Activated CD4-positive, CD25-positive, alpha-beta regulatory T cell treated with anti-CD3 and anti-CD28 coated beads, Interleukin-2, amount 50 U/mL, for 72 hours (primary cell): Measurements from ENCODE around the gene NKAIN2.

Source experiments
- DNase-seq: peaks from one replicate; pipeline ENCODE4 v3.0.0; 2021

NKAIN2 gene

GRCh38 chr6:123803504-123804013 is at the start of gene NKAIN2:
Gene NKAIN2 (plus strand): TSS chr6:123803865.
- DNase-seq = no peak

GRCh38 chr6:123759472-123759871 is 44.2 kb upstream of the NKAIN2 start:
- no peak for DNase-seq

- DNase-seq = no peak
Measured at GRCh38 chr6:123763904-123764303, 39.8 kb upstream of the NKAIN2 start.

DNA sequence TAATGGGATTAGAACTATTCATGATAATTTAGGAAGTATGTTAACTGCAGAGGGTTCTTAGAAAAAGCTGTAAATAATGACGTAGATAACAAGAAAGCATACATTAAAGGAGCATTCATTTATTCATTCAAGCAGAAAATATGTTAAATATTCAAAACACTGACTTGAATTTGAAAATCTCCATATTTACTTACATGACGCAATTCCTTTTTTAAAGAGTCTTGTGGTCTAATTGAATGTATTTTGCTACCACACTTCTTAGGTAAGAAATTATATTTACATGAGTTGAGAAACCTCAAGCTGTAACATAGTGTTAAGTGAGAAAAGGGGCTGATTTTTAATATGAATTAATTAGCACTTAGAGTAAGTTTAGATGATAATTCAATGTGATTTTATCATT is 38.9 kb upstream of the NKAIN2 start:
- DNase-seq = no peak

- no peak for DNase-seq
Measured at GRCh38 chr6:123768921-123769320, 34.7 kb upstream of the NKAIN2 start.

GRCh38 chr6:123769431-123769830 is 34.2 kb upstream of the NKAIN2 start:
- no peak for DNase-seq

DNA sequence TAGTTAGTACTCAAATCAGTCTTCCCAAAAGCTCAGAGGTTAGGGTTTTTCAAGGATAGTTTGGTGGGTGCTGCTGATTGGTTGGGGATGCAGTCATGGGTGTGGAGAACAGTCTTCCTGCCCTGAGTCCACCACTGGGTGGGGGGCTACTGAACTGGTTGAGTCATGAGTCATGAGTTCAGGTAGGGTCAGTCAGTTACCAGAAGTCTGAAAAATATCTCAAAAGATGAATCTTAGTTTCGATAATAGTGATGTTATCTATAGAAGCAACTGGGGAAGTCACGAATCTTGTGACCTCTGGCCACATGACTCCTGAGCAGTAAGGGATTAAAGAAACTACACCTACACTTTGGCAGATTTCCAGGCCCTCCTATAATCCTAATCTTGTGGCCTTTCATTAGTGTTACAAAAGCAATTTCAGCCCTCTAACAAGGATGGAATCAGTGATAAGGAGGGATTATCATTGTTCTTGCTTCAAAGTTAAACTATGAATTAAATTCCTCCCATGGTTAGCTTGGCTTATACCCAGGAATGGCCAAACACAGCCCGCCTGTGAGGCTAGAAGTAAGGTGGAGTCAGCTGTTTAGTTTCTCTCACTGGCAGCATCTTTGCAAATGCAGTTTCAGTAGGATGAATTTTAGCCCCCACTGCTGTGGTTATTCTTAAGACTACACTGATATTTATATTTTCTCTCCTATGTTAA is 33.3 kb upstream of the NKAIN2 start:
- DNase-seq = no peak

- no peak for DNase-seq
Measured at GRCh38 chr6:123771126-123771525, 32.5 kb upstream of the NKAIN2 start.

DNA sequence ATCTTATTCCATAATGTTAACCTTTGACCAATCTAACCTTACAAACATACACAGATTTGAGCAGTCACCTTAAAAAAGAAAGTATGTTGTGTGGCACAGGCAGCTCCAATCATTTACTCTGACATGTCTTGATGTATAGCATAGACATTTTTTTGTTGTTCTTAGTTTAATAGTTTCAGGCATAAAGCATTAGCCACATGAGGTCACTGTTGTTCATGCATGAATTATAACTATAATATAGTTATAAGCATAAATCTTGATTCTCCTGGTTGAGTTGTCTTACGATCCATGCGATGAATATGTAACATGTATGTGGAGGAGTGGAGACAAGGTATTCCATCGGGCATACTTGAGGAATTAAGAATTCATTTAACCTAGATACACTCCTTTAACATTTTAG is 26.1 kb upstream of the NKAIN2 start:
- no peak for DNase-seq

DNA sequence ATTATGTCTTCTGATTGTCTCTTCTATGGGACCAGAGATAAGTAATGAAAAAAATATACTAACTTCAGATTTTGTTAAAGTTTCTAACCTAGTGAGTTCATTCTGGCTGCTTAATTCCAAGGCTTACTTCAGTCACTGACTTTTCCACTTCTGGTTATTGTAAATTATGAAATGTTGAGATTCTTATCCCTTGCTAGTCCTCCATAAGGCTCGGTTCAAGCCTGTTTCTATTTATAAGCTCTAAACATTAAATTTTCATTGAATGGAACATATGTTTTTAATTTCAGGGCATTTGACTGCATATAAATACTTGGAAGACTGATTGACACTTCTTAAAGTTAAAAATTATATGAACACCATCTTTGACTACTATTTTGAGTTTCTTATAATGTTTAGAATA is 23.6 kb upstream of the NKAIN2 start:
- no peak for DNase-seq

GRCh38 chr6:123784330-123784729 is 19.3 kb upstream of the NKAIN2 start:
- DNase-seq = no peak

DNA sequence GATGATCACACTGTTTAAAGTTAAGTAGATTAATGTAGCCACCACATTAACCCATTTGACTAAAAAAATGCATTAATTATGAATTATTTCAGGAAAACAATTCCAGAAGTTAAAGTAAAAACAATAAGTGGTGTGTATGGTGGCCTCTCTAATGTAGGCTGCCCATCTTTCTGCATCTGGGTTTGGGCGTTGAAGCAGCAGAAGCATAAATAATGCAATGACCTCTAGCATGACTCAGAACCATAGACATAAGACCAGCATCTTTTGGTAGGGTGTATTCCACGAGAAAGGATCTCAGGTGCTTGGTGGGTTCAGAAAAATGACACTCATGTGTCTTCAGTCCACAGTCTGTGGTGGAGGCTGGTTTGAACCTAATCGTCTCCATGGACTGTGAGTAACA is 18.6 kb upstream of the NKAIN2 start:
- no peak for DNase-seq

GRCh38 chr6:123788319-123788718 is 15.3 kb upstream of the NKAIN2 start:
- no peak for DNase-seq

DNA sequence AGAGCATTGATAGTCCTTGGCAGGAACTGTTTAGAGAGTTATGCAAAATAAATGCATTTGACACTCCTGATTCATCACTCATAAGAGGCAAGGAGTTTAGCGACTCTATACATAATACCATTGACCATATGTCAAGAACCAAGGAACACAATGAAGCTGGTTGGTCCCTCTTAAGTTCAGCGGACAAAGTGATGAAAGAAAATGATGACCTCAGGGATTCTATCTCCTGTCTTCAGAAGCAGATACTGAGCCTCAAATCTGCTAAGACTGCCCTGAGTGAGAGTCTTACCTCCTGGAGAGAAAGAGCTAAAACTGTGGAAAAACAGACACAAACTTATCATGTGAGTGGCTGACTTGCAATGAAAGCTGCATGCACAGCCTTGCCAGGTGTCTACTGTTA is 9.5 kb upstream of the NKAIN2 start:
- no peak for DNase-seq

- DNase-seq = no peak
Measured at GRCh38 chr6:123794799-123795198, 8.9 kb upstream of the NKAIN2 start.

GRCh38 chr6:123801067-123801466 is 2.6 kb upstream of the NKAIN2 start:
- no peak for DNase-seq

DNA sequence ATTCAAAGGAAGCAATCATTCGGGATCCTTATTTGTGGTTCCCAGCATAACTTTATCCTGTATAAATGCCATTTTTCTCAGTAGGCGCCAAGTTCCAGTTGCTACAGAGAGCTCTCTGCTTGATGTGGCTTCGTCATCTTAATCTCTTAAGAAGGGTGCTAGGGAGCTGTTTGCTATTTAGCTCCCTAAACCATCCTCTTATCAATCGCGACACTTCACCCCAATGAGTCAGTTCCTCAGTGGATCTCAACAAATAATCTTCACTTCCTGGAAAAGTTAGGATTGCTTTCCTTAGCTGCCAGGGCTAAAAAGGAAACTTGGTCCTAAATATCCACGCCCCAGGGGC is 1.3 kb upstream of the NKAIN2 start:
- DNase-seq = no peak

- peak; percentile 61 for DNase-seq
Measured at GRCh38 chr6:123802697-123803503, 765 bp upstream of the NKAIN2 start.

- DNase-seq = no peak
Measured at GRCh38 chr6:123804014-123804786, 535 bp downstream of the NKAIN2 start.

DNA sequence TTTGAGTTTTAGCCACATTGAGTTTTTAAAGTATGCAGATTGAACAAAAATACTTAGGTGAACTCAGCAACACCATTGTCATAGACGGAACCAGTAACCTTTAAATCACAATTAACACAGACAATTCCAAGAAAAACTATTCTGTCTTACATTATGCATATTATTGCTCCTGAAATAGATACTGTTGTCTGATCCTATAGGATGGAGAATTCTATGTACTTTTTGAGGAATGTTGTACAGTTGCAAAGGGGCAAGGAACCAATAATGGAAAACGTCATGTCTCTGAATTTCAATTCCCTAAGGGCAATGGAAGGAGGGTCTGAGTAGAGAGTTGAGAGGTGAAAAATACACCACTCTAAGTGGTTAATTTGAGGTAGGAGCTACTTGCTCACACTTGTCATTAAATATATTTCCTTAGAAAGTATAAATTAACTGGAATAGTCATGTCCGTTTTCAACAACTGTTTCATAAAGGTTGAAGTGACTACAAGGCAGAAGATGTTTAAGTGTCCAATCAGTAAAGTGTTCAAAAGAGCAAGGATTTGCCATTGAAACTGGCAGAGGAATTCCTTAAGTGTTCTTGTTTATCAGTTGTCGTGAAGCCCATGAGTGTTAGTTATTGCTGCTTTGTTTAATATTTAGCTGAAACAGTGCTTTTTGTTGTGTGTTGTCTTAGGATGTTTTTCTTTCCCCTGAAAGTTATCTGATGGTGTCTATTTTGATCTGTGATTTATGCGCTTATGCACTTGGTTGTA is 1.3 kb downstream of the NKAIN2 start:
- DNase-seq = no peak

- DNase-seq = no peak
Measured at GRCh38 chr6:123805921-123806320, 2.3 kb downstream of the NKAIN2 start.

DNA sequence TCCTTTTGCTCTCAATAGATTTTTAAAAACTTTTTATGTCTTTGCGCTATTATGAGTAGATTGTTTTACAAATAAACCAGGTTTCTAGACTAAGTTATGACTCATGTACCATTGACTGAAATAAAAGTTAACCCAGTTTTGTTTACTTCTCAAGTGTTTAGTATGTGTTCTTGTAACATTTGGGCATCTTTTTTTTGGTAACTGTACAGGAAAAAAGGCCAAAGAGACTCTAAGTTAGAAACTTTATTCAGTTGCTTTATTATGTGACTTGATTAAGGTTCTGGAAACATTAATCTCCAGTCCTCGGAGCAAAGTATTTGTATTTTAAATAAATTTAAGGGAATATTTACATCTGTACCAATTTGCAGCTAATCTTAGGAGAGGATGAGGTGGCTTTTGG is 2.9 kb downstream of the NKAIN2 start:
- DNase-seq = no peak

DNA sequence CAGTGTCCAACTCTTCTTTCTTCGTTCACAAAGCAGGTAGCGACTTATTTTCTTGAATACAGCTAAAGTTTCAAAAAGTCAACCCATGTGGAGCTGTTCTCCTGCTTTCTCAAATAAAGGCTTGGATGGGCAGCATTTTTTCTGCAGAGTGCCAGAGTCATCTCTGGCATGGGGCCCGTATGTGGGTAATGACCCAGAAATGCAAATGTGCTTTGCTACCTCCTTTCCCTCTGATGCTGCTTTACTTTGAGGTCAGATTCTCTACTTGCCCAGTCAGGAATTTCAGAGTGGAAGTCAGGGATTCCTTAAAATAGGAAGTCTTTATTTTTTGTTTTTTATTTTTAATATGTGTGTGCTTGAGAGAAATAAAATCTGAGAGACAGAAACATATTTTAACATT is 4.9 kb downstream of the NKAIN2 start:
- DNase-seq = no peak
